Calu3 (cell line): ENCODE measurements around the gene B4GALNT3. TPM values are rescaled to one million over a fixed set of nuclear protein-coding genes. Genes with fewer than 3 reads are reported as not detected.

Source experiments
- BruUV-seq: library from RNA; stranded (reverse); fragments of 400-500 nt; replicated peaks from 2 replicates; lab custom pipeline; 2021; lab: Mats Ljungman, UMichigan
- CTCF ChIA-PET: fragments of 300-600 bp; sonication (Branson Sonifier 250); formaldehyde crosslinking; loops from one replicate; lab custom pipeline; 2022; ENCODE audit warnings: antibody characterized with exemption; lab: Charles Lee
- DNase-seq: peaks from one replicate; pipeline ENCODE4 v3.0.0; 2022
- H3K27ac Mint-ChIP-seq: one replicate; pipeline ENCODE4 v1.8.0; 2022; ENCODE audit warnings: mixed read lengths; ENCODE audit not compliant: unreplicated experiment
- H3K27me3 Mint-ChIP-seq: one replicate; pipeline ENCODE4 v1.8.0; 2022; ENCODE audit warnings: mixed read lengths; ENCODE audit not compliant: unreplicated experiment
- H3K36me3 Mint-ChIP-seq: one replicate; pipeline ENCODE4 v1.8.0; 2022; ENCODE audit warnings: mild to moderate bottlenecking, moderate library complexity, mixed read lengths; ENCODE audit not compliant: insufficient read depth, unreplicated experiment
- H3K4me1 Mint-ChIP-seq: one replicate; pipeline ENCODE4 v1.8.0; 2022; ENCODE audit warnings: mild to moderate bottlenecking, low read depth, mixed read lengths; ENCODE audit not compliant: unreplicated experiment
- H3K4me3 Mint-ChIP-seq: one replicate; pipeline ENCODE4 v1.8.0; 2022; ENCODE audit warnings: mild to moderate bottlenecking, low read depth, moderate library complexity, mixed read lengths; ENCODE audit not compliant: unreplicated experiment
- H3K9me3 Mint-ChIP-seq: one replicate; pipeline ENCODE4 v1.8.0; 2022; ENCODE audit warnings: low read depth, mixed read lengths; ENCODE audit not compliant: unreplicated experiment
- CTCF ChIP-seq: fragments of 200-600 bp; IDR thresholded peaks from one replicate; pipeline ENCODE4 v1.8.0; 2022; ENCODE audit warnings: antibody characterized with exemption; ENCODE audit not compliant: unreplicated experiment
- intact Hi-C: fragments of 100-400 bp; cut with micrococcal nuclease; formaldehyde crosslinking; loops from one replicate; pipeline ENCODE4 v1.10.0; 2022; ENCODE audit not compliant: unreplicated experiment
- total RNA-seq: library from RNA; stranded (reverse); gene quantifications from 2 replicates; pipeline ENCODE4 v1.2.3, GENCODE V29; 2022

Gene B4GALNT3
- total RNA-seq, 1 experiment from 2014 or later, result 19.3 TPM

GRCh38 chr12:593396-594270, 133.9 kb downstream of the B4GALNT3 start:
- peaks cover 70% of the 10 kb centered on the region for H3K27me3 Mint-ChIP-seq
- no peak overlapping the region for H3K4me3 Mint-ChIP-seq
- H3K4me1 Mint-ChIP-seq, result no peaks in the 10 kb centered on the region
- CTCF ChIA-PET, result no interaction called here
- H3K27ac Mint-ChIP-seq, result no peak overlapping the region
- no peak for DNase-seq
- no peak for TF ChIP-seq CTCF
- no peaks in the 10 kb centered on the region for H3K9me3 Mint-ChIP-seq
- intact Hi-C loops, result no loop called here
- no TSS peak for BruUV-seq
- H3K36me3 Mint-ChIP-seq, result no peaks in the 10 kb centered on the region

DNA sequence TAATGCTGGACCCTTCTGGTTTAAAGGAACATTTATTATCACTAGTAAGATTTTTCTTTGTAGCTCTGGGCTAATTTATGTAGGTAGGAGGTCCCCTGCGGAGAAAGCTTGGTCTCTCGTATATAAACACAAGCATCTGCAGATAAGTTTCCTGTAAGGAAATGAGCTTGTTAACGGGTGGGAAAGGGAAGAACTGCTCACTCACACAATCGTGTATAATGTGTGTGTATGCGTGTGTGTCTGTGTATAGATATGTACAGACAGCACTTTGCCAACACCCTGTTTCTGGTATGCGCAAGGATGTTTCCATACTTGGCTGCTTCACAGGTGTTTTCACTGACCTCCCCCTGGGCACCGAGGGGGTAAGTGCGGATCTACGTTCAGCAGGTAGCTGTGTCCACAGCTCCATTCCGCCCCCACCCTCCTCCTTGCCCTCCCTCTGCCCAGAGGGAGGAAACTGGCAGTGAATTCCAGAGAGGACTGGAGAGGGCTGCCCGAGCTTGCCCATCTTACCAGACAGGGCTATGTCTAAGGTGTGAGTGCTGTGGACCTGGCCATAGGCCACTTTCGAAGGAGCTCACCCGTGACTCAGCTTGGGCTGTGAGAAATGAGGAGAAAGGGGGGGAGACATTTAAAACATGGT, 138.3 kb downstream of the B4GALNT3 start:
- peaks cover 36% of the 10 kb centered on the region for H3K27me3 Mint-ChIP-seq
- no peak for TF ChIP-seq CTCF
- no peaks in the 10 kb centered on the region for H3K36me3 Mint-ChIP-seq
- no peaks in the 10 kb centered on the region for H3K4me1 Mint-ChIP-seq
- H3K27ac Mint-ChIP-seq, result no peak overlapping the region
- no peak for DNase-seq
- H3K9me3 Mint-ChIP-seq, result no peaks in the 10 kb centered on the region
- BruUV-seq, result no TSS peak
- H3K4me3 Mint-ChIP-seq, result no peak overlapping the region
- CTCF ChIA-PET, result interaction anchor here (1.1 kb wide), 1 partner anchor 12 kb away, joined by 3 read pairs; no protein-coding TSS in a partner anchor
- intact Hi-C loops, result no loop called here

DNA sequence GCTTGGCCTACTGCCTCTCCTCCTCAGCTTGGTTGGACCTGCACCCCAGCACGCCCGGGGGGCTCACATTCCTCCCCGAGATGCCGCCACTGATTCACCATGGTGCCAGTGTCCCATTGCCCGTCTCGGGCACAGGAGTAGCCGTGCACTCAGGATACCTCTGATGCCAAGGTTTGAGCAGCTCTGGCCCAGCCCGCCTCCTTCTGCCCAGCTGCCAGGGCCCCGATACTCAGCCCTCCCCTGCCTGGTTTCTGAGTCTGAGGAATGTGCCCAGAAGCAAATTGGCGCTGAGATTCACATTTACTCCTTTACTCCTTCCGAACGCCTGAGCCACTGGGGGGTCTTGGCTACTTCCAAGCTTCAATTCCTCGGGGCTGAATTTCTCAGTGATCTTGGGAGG, 140.0 kb downstream of the B4GALNT3 start:
- Mint-ChIP-seq H3K9me3 (no peaks in the 10 kb centered on the region), H3K4me1 (no peaks in the 10 kb centered on the region), H3K36me3 (no peaks in the 10 kb centered on the region), H3K27me3 (peaks cover 35% of the 10 kb centered on the region), H3K27ac (no peak overlapping the region), H3K4me3 (no peak overlapping the region)
- intact Hi-C loops, result no loop called here
- no peak for TF ChIP-seq CTCF
- BruUV-seq, result no TSS peak
- CTCF ChIA-PET, result no interaction called here
- no peak for DNase-seq

- Mint-ChIP-seq H3K4me3 (no peak overlapping the region), H3K4me1 (peaks cover under 1% of the 10 kb centered on the region), H3K27me3 (peaks cover 22% of the 10 kb centered on the region), H3K27ac (no peak overlapping the region), H3K9me3 (no peaks in the 10 kb centered on the region), H3K36me3 (no peaks in the 10 kb centered on the region)
- CTCF ChIA-PET, result interaction anchor here (0.6 kb wide), 1 partner anchor 147 kb away, joined by 8 read pairs; no protein-coding TSS in a partner anchor
- TF ChIP-seq CTCF, result no peak
- no TSS peak for BruUV-seq
- intact Hi-C loops, result no loop called here
- DNase-seq, result no peak
Measured at GRCh38 chr12:601976-602699, 142.4 kb downstream of the B4GALNT3 start.
